Karpas-422 (cell line): ENCODE results near the gene MT1B. TPM values are rescaled to one million over a fixed set of nuclear protein-coding genes. Genes with fewer than 3 reads are reported as not detected.

Source experiments
- DNase-seq: peaks from one replicate; pipeline ENCODE4 v3.0.0-alpha.2; 2015
- H2AFZ ChIP-seq: fragments of 200-600 bp; sonication (generic); 2 replicates; pipeline ENCODE4 v1.6.1; 2014; ENCODE audit warnings: antibody characterized with exemption, low read length, mixed read lengths
- H3K27ac ChIP-seq: fragments of 200-600 bp; sonication (generic); 2 replicates; pipeline ENCODE4 v1.5.1; 2014; ENCODE audit warnings: mild to moderate bottlenecking, low read length, moderate library complexity
- H3K27me3 ChIP-seq: fragments of 200-600 bp; sonication (generic); 2 replicates; pipeline ENCODE4 v1.6.1; 2014; ENCODE audit warnings: low read length, mixed read lengths
- H3K36me3 ChIP-seq: fragments of 200-600 bp; sonication (generic); 2 replicates; pipeline ENCODE4 v1.6.1; 2014; ENCODE audit warnings: low read length, mixed read lengths; ENCODE audit not compliant: insufficient read depth
- H3K4me1 ChIP-seq: fragments of 200-600 bp; sonication (generic); 2 replicates; pipeline ENCODE4 v1.6.1; 2014; ENCODE audit warnings: mild to moderate bottlenecking, low read length, mixed read lengths
- H3K4me2 ChIP-seq: fragments of 200-600 bp; sonication (generic); 2 replicates; pipeline ENCODE4 v1.6.1; 2014; ENCODE audit warnings: low read length, low read depth, mild to moderate bottlenecking; ENCODE audit not compliant: poor library complexity, severe bottlenecking
- H3K4me3 ChIP-seq: fragments of 200-600 bp; sonication (generic); 2 replicates; pipeline ENCODE4 v1.5.1; 2014; ENCODE audit warnings: mild to moderate bottlenecking, antibody characterized with exemption, low read length, mixed read lengths
- H3K79me2 ChIP-seq: fragments of 200-600 bp; sonication (generic); 2 replicates; pipeline ENCODE4 v1.6.1; 2014; ENCODE audit warnings: mild to moderate bottlenecking, low read length, mixed read lengths
- H3K9ac ChIP-seq: fragments of 200-600 bp; sonication (generic); 2 replicates; pipeline ENCODE4 v1.6.0; 2014; ENCODE audit warnings: low read length
- H3K9me2 ChIP-seq: fragments of 200-600 bp; sonication (generic), shearing (Covaris generic); replicated peaks from 2 replicates; pipeline ENCODE4 v1.6.0; 2014; ENCODE audit warnings: mild to moderate bottlenecking, low read length, moderate library complexity; ENCODE audit not compliant: insufficient read depth
- H3K9me3 ChIP-seq: fragments of 300-700, 200-600 bp; sonication (generic); 2 replicates; pipeline ENCODE4 v1.6.1; 2014; ENCODE audit warnings: low read length, mixed read lengths
- H4K20me1 ChIP-seq: fragments of 200-600 bp; sonication (generic); 2 replicates; pipeline ENCODE4 v1.6.1; 2014; ENCODE audit warnings: mild to moderate bottlenecking, antibody characterized with exemption, low read length, low read depth; ENCODE audit not compliant: insufficient read depth
- total RNA-seq: library from RNA; depleted of rRNA; stranded (reverse); fragments of >200 nt; shearing (Covaris generic); gene quantifications from 2 replicates; pipeline ENCODE4 v1.2.3, GENCODE V29; 2014; ENCODE audit warnings: low replicate concordance

The MT1B gene
- total RNA-seq, 1 experiment from 2014 or later, result 2.7 TPM

DNA sequence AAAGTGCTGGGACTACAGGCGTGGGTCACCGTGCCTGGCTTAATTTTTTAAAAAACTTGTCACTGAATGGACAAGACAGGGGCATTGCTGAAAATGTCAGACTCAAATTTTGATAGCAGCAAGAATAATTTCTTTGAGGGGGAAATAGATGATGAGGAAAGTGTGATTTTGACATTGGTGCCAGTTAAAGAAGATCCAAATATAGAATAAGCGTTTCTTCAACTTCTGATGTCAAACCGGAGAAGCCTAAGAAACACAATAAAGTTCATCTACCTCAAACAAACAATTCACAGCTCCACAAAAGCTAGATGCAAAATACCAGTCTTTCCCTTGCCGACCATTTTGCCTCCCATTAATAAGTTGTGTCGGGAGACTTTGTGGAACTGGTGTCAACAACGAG is 35.1 kb downstream of the MT1B start:
- Histone ChIP-seq H3K79me2 (no peaks in the 10 kb centered on the region), H3K27ac (no peak overlapping the region), H3K27me3 (no peaks in the 10 kb centered on the region), H2AFZ (no peak overlapping the region), H3K4me2 (no peak overlapping the region), H3K4me3 (no peak overlapping the region), H4K20me1 (peaks cover 7% of the 10 kb centered on the region; the same call in 1 of the 2 replicates), H3K4me1 (peaks cover 24% of the 10 kb centered on the region), H3K9me2 (no peaks in the 10 kb centered on the region), H3K9me3 (no peaks in the 10 kb centered on the region), H3K9ac (no peak overlapping the region), H3K36me3 (no peaks in the 10 kb centered on the region)
- DNase-seq, result no peak

DNA sequence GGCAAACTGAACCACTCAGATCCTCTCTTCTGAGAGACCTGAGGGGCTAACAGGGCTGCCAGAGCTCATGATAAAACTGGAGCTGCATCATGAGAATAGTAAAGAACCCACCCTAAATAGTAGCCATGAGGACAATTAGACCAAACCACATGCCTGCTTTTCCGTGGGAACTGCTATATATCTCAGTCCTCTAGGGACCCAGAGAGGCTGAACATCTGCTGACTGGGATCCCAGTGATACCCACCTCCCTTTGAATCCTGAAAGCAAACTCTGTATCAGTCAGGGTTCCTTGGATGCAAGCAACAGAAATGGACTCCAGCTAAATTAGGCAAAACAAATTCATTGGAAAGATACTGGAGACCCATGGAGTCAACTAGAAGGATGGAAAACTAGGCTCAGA is 37.1 kb downstream of the MT1B start:
- Histone ChIP-seq H3K9me2 (no peaks in the 10 kb centered on the region), H3K27ac (no peak overlapping the region), H3K79me2 (no peaks in the 10 kb centered on the region), H3K27me3 (no peaks in the 10 kb centered on the region), H3K4me1 (peaks cover 9% of the 10 kb centered on the region), H4K20me1 (peaks cover 1% of the 10 kb centered on the region; the same call in 1 of the 2 replicates), H3K9me3 (no peaks in the 10 kb centered on the region), H3K36me3 (no peaks in the 10 kb centered on the region), H3K4me3 (no peak overlapping the region), H3K9ac (no peak overlapping the region), H3K4me2 (no peak overlapping the region), H2AFZ (no peak overlapping the region)
- no peak for DNase-seq

GRCh38 chr16:56689171-56689570 is 37.5 kb downstream of the MT1B start:
- Histone ChIP-seq H2AFZ (no peak overlapping the region), H3K27me3 (no peaks in the 10 kb centered on the region), H3K9me3 (no peaks in the 10 kb centered on the region), H4K20me1 (no peaks in the 10 kb centered on the region), H3K9ac (no peak overlapping the region), H3K4me3 (no peak overlapping the region), H3K4me2 (no peak overlapping the region), H3K79me2 (no peaks in the 10 kb centered on the region), H3K4me1 (peaks cover 5% of the 10 kb centered on the region), H3K9me2 (no peaks in the 10 kb centered on the region), H3K27ac (no peak overlapping the region), H3K36me3 (no peaks in the 10 kb centered on the region)
- no peak for DNase-seq

GRCh38 chr16:56690420-56691122 is 38.9 kb downstream of the MT1B start:
- no peaks in the 10 kb centered on the region for H3K79me2 ChIP-seq
- no peak for DNase-seq
- no peaks in the 10 kb centered on the region for H3K4me1 ChIP-seq
- no peak overlapping the region for H2AFZ ChIP-seq
- H3K9ac ChIP-seq, result no peak overlapping the region
- no peak overlapping the region for H3K4me2 ChIP-seq
- no peaks in the 10 kb centered on the region for H3K9me3 ChIP-seq
- no peaks in the 10 kb centered on the region for H3K27me3 ChIP-seq
- H3K9me2 ChIP-seq, result no peaks in the 10 kb centered on the region
- H3K4me3 ChIP-seq, result no peak overlapping the region
- H3K27ac ChIP-seq, result no peak overlapping the region
- no peaks in the 10 kb centered on the region for H3K36me3 ChIP-seq
- H4K20me1 ChIP-seq, result no peaks in the 10 kb centered on the region

- no peaks in the 10 kb centered on the region for H3K4me1 ChIP-seq
- H2AFZ ChIP-seq, result no peak overlapping the region
- H3K27me3 ChIP-seq, result no peaks in the 10 kb centered on the region
- no peaks in the 10 kb centered on the region for H3K36me3 ChIP-seq
- H3K9ac ChIP-seq, result no peak overlapping the region
- DNase-seq, result no peak
- H3K4me3 ChIP-seq, result no peak overlapping the region
- H3K4me2 ChIP-seq, result no peak overlapping the region
- H3K9me2 ChIP-seq, result no peaks in the 10 kb centered on the region
- no peaks in the 10 kb centered on the region for H3K79me2 ChIP-seq
- H3K27ac ChIP-seq, result no peak overlapping the region
- no peaks in the 10 kb centered on the region for H3K9me3 ChIP-seq
- H4K20me1 ChIP-seq, result no peaks in the 10 kb centered on the region
These were observed 40.2 kb downstream of the MT1B start for GRCh38 chr16:56691885-56692284.

DNA sequence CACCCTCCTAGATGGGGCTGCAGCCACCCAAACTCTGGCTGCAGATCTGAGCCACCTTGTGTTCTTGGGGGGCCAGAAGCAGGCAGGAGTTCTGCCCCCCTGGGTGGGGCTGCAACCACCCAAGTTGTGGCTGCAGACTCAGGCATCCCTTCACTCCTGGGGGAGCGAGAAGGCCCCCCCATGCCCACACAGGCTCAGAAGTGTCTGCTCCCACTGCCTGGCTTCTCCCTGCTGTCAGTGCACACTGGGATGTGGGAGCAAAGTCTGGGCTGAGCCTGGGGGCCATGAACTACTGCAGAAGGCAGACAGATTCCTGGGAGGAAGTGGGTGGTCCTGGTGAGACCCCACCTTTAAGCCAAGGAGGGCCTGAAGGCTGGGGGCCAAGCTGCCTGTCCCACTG is 43.6 kb downstream of the MT1B start:
- Histone ChIP-seq H4K20me1 (no peaks in the 10 kb centered on the region), H3K79me2 (no peaks in the 10 kb centered on the region), H3K27ac (no peak overlapping the region), H3K9me2 (no peaks in the 10 kb centered on the region), H3K9ac (no peak overlapping the region), H3K9me3 (no peaks in the 10 kb centered on the region), H3K4me1 (no peaks in the 10 kb centered on the region), H3K36me3 (no peaks in the 10 kb centered on the region), H3K4me2 (no peak overlapping the region), H2AFZ (no peak overlapping the region), H3K27me3 (no peaks in the 10 kb centered on the region), H3K4me3 (no peak overlapping the region)
- DNase-seq, result no peak

DNA sequence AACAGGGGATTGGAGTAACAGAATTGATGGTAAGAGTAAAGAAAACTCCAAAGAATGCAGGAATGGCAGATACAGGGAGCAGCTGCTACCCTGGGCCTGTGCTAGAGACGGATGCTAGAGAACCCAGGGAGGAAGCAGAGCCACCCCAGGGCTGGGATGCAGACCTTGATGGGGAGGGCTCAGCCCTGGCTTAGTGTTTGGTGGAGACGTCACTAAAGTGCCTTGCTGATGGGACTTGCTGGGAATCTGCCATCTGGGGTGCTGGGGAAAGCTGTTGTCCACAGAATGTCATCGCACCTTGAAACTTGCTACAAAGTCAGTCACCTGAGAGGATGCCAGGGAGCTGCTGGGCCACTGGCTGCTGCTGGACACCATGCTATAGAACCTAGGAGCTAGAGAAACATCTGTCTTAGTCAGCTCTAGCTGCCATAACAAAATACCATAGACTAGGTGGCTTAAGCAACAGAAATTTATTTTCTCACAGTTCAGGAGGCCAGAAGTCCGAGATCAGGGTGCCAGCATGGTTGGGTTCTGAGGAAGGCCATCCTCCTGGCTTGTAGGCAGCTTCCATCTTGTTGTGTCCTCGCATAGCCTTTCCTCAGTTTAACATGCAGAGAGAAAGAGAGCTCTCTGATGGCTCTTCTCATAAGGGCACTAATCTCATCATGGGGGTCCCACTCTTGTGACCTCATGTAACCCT is 45.9 kb downstream of the MT1B start:
- H3K79me2 ChIP-seq, result no peaks in the 10 kb centered on the region
- H3K9me2 ChIP-seq, result no peaks in the 10 kb centered on the region
- no peaks in the 10 kb centered on the region for H4K20me1 ChIP-seq
- no peaks in the 10 kb centered on the region for H3K36me3 ChIP-seq
- H3K4me3 ChIP-seq, result no peak overlapping the region
- no peaks in the 10 kb centered on the region for H3K9me3 ChIP-seq
- DNase-seq, result no peak
- no peak overlapping the region for H3K9ac ChIP-seq
- no peaks in the 10 kb centered on the region for H3K27me3 ChIP-seq
- no peak overlapping the region for H3K27ac ChIP-seq
- peaks cover 8% of the 10 kb centered on the region for H3K4me1 ChIP-seq
- no peak overlapping the region for H2AFZ ChIP-seq
- no peak overlapping the region for H3K4me2 ChIP-seq

DNA sequence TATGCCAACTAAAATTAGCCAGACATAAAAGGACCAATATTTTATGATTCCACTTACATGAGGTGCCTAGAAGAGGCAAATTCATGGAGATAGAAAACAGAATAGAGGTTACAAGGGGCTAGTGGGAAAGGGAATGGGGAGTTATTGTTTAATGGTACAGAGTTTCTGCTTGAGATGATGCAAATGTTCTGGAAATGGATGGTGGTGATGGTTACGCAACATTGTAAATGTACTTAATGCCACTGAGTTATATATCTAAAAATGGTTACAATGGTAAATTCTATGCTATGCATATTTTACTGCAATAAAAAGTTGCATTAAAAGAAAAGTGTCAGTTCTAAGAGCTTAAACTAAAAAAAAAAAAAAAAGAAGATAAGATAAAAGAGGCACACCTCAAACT is 48.5 kb downstream of the MT1B start:
- no peak for DNase-seq
- Histone ChIP-seq H2AFZ (no peak overlapping the region), H3K79me2 (no peaks in the 10 kb centered on the region), H3K27me3 (no peaks in the 10 kb centered on the region), H3K9me2 (no peaks in the 10 kb centered on the region), H3K4me1 (peaks cover 8% of the 10 kb centered on the region), H3K4me2 (no peak overlapping the region), H3K4me3 (no peak overlapping the region), H4K20me1 (no peaks in the 10 kb centered on the region), H3K9me3 (no peaks in the 10 kb centered on the region), H3K27ac (no peak overlapping the region), H3K9ac (no peak overlapping the region), H3K36me3 (no peaks in the 10 kb centered on the region)
